GM21360 (cell line): ENCODE data around the gene OPALIN.

Source experiments
- ATAC-seq: cut with Tn5 transposase; IDR thresholded peaks from one replicate; pipeline ENCODE4 v1.9.1; 2021; ENCODE audit warnings: mild to moderate bottlenecking, moderate library complexity; ENCODE audit not compliant: unreplicated experiment

OPALIN gene

DNA sequence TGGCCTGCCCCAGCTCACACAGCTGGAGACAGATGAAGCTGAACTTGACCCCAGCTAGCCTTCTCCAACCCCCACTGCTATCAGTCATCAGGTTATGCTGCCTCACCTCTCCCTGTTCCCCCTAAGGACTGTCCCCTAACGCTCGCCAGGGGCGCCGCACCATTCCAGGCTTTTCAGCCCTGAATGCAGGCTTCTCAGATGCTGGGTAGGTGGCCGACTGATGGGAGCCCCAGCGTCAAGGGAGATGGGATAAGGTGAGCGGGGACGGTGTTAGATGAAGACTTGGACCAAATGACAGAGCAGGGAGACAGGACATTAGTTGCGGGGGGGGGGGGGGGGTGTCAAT, 15.8 kb upstream of the OPALIN start:
- no peak for ATAC-seq

DNA sequence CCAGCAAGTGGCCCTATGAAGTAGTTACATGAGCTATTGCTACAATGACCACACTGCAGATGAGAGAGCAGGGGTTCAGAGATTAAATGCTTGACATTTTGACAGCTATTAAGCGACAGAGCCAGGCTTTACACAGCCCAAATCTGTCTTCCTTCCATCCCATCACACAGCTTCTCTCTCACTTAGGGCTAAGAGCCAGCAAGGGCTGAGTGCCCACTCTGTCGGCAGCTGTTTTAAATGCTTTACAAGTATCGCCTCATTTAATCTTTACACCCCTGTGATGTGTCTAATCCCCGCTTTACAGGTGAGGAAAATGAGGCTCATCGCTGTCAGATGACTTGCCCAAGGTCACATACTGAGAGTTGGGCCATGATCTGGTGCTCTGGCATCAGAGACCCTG, 15.2 kb upstream of the OPALIN start:
- no peak for ATAC-seq

DNA sequence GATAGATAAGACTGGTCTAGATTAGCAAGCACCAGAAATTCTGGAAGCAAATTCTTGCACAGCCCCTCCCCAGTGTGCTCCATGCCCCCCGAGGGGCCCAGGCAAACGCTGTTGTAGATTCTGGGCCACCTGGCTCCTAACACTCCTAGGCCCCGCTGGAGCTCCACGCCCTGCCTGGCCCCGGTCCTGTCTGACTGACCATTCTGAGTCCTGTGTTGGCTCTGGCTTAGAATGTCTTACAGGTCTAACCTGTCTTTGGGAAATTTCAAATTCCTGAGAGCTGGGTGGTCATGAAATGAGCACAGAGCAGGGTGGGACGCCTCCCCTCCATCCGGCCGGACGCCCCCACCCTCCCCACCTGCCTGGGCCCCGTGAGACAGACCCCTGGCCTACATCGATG, 12.6 kb upstream of the OPALIN start:
- ATAC-seq: no peak

DNA sequence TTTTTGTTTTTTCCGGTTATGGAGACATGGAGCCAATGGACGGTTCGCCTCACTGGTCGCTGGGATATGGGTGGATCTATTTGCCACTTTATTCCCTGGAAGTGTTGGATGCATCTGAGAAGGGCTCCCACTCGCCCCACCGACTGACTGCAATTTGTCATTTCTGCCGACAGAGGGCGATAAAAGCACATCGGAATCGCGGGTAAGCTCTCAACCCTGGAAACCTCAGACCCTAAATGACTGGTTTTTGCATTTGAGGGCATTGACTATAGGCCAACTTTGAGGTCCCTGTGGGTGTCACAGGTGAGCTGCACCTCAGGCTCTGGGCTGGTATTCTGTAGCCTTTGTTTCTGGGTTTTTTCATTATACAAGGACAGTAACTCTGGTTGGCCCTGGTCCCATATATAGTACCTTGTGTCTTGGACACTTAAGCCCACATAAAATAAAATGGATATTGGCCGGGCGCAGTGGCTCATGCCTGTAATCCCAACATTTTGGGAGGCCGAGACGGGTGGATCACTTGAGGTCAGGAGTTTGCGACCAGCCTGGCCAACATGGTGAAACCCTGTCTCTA, 11.9 kb upstream of the OPALIN start:
- ATAC-seq: no peak

DNA sequence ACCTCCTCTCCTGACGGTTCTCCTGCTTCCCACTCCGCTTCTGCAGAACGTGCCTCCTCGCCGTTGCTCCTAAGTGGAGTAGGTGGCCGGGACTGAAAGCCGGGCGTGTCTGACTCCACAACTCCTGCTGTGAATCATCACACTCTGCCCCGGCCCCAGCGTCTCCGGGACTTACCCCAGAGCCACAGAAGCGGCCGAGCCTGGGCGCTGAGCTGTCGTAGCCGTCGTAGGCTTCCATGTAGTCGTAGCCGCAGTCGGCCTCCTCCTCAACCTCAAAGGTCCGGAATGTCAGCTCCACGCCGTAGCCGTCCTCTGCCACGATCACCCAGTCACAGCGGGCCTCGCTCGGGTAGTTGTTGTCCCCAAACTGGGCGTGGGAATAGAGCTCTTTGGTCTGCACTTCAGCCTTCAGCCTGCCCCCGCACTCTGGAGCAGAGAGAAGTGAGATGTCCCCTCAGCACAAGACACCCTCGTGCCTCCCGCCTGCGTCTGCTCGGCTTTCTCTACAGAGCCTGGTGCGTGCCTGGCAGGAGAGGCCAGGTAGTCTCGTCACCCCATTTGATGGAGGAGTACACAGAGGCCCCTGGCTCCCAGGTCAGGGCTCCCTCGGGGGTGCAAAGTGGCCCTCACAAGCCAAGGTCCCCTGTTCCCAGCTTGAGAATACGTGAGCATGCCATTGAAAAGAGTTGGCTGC, 11.2 kb upstream of the OPALIN start:
- no peak for ATAC-seq

DNA sequence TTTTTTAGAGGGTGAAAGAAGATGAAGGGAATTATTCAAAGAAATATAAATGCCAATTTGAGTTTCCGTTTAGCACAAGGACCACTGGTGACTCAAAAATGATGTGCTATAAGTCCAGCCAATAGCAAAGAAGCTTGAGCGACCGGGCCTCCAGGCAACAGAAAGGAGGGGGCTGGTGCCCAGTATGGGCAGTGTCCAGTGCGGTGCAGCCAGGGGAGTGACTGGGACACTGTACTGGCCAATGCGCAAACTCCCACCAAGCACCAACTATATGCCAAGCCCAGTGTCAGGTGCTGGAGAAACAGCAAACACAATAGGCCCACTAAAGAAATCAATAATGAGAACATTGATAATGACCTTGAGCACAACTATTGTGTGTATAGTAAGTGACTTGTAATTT, 10.2 kb upstream of the OPALIN start:
- ATAC-seq: no peak

DNA sequence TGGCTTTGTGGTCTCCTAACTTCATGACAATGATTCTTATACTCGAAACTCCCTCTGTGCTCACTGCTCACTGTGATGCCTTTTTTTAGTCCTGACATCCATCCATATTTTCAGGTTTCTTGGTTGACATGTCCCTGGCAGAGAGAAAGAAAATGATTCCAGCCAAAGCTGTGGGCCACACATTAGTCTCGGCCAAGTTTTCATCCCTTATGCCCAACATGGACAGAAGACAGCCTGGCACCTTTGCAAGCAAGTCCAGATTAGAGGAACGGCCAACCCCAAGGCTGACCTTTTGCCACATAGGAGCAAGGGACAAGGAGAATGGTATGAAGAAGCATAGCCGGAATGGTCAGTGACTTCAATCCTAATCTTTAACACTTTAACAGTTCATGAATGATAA, 8.7 kb upstream of the OPALIN start:
- ATAC-seq: no peak

DNA sequence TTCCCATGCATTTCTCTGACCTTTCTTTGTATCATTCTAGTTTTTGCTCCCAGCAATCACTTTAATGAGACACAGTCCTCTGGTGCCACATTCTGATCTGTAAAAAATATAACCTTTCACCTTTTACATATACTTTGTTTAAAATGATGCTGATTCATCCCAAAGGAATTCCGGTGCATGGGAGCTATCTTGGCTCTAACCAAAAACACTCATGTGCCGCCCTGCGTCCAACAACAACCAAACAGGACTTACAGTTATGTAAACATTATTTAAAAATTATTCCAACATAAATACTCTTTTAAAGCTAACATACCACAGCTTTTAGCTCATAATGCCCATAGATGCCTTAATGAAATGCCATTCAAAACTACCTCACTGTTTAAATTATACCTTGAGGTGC, 7.7 kb upstream of the OPALIN start:
- no peak for ATAC-seq

DNA sequence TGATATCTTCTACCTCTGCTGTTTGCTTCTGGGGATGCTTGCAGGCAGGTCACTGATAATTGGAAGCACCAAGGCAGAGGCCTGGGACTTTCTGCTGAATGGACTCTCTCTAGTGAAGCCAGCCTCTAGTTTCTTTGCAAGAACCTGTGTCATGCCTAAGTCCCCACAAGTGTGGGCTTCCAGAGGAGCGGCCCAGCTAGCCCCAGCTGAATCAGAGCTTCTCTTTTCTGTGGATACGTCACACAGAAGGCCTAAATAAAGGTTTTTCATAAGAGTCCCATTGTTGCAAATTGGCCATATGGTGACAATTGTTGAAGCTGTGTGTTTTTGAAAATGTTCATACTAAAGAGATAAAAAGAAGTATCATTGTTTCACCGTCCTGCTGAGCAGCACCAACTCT, 6.8 kb upstream of the OPALIN start:
- ATAC-seq: no peak

DNA sequence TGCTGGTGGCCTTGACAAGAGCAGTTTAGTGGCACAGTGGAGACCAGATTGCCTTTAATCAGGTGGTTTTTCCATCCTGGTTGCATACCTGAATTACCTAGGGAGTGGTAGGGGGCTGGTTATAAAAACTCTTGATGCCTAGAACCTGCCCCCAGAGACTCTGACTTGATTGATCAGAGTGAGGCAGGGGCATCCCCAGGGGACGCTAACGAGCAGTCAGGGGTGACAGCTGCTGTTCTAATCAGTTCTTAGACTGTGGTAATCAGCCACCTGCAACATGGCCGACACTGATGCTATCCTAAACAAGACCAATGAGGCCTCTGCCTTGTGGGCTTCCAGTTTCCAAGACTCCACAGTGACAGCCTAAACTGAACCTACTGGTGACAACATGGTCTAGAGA, 2.0 kb upstream of the OPALIN start:
- no peak for ATAC-seq

DNA sequence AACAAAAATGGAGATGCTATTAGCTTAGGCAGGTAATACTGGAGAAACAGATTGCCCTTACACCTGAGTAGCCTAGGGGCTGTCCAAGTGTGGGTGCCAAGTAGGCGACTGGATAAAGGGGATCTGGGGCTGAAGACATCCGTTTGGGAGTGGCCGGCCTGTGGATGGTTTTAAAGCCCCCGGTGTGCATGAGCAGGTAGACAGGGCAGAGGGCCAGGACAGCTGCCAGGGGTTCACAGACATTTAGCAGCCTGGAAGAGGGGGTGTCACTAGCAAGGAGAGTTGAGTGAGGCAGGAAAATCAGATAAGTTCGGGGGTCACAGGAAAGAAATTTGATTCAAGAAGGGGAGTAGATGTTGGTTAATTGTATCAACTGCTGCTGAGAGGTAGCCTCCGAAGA, 1.5 kb upstream of the OPALIN start:
- no peak for ATAC-seq

DNA sequence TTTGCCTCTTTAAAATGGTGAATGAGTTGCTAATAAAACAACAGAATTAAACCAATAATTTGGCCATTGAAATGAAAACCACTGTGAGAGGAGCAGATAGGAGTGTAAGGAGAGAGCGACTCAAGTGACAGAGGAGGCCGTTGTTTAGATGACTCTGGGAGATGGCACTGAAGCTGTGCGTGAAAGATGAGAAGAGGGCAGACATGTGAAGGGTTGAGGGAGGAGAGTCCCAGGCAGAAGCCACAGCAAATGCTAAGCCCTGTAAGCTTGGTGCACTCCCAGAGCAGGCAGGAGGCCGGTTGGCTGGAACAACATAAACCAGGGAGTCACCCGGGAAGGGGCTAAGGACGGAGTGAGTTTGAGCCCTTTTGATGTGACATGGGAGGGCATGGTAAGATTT, 814 bp upstream of the OPALIN start:
- ATAC-seq: no peak

DNA sequence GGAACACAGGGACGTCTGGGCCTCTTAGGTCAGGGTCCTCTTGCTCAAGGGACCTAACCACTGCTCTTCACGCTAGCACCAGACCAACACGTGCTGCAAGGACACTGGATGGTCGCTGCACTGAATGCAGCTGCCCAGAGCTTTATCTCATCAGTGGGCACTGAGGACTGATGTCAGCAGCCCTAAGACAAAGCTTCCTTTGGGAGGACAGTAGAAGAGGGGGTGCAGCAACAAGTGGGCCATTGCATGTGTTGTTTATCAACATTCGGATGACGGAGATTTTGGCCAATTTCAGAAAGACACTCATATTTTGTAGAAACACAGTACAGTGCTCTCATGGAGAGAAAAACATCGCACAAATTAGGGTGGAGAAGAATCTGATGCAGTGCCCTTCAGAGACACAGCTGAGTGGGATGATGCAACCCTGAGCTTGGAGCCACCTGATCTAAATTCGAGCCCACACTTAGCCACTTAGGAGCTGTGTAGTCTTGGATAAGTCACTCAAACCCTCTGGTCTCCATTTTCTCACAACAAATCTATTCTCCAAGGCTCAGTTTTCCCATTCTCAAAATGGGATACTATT, 1.7 kb downstream of the OPALIN start:
- no peak for ATAC-seq

DNA sequence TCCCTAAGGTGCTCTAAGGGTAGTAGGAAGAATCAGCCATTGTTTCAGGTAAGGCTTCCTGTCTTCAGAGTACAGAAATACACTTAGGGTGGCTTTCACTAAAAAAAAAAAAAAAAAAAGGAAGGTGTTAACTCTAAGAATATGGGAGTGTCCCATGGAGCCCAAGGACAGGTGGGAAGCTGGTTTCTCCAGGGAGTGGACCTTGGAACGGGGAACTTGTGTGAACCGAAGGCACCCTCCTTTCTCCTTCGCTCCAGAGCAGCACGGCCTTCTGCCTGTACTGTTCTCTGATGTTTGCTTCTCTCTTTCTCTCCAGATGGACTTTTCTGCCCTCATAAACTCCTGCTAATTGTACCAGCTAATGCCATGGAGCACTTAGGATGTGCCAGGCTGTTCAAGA, 6.2 kb downstream of the OPALIN start:
- no peak for ATAC-seq

DNA sequence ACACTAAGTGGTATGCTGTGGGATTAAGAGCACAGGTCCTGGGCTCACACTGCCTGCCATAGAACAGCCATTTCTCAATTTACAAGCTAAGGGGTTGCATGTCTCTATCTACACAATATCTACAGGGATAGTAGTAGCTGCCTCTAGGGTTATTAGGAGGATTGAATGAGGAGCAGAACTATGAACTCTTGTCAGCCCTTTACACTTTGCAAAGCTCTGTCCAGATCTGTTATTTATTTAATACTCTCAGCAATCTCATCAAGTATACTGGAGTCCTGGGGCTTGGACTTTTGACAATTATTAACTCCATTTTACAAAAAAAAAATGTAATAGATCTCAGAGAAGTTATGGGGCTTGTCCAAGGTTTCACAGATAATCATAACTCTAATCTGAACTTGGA, 6.8 kb downstream of the OPALIN start:
- no peak for ATAC-seq

DNA sequence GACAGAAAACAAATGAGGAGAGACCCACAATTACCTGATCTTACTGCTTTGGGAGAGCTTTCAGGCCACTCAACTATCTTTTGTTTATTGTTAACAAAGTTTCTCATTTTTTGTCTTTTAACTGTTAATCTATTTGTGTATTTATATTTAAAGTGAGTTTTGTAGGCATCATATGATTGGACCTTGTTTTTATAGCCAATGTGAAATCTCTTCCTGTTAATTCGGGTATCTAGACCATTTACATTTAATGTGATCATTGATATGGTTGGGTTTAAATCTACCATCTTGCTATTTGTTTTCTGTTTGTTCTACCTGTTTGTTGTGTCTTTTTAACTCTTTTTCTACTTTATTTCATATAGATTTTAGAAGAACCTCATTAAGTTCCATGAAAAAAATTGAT, 12.5 kb downstream of the OPALIN start:
- ATAC-seq: no peak

DNA sequence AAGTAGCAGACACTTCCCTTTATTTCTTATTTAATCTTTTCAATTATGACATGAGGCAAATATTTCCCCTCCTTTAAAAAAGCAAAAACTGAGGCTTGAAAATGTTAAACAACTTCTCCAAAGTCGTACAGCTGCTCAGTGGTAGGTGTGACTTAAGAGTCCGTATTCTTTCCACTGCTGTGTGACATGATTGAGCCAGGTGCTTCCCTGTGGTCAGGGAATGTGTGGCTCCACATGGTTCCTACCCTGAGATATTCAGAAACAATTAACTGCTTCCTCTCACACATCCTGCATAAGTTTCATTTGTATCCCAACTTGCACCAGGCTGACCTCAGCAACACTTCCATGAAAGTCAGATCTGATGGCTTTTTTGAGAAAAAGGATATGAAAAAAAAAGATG, 13.6 kb downstream of the OPALIN start:
- ATAC-seq: no peak

DNA sequence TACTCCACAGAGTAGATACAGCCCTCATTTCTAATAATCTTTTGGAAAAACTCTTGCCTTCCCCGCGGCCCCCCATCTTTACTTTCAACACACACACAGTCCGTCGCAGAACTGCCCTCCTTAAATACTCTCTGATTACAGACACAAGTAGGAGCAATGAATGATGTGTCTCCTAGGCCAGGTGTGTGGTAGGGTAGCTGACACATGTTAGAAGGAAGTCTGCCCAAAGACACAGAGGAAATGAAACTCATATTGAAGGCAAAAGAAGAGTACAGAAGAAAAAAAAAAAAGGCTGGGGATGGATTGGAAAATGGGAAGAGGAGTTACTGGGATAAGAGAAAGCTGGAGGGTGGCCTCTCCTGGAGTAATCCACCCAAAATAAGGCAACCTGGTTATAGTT, 14.6 kb downstream of the OPALIN start:
- ATAC-seq: no peak

DNA sequence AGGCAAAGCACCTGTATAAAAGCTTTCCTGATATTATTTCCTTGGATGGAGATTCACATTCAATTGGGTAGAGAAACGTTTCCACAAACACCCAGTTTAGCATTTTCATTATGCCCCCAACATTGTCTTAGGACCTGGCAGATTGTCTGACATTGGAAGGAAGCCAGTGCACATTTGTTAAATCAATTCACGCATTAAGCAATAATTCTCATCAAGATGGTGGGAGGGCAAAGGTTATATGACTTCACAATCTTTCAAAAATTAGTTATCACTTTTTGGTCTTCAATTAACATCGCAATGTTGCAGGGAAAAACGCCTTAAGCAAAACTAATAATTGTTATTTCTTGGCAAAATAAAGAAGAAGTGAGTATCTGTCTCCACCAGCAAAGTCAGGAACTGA, 16.4 kb downstream of the OPALIN start:
- ATAC-seq: no peak

DNA sequence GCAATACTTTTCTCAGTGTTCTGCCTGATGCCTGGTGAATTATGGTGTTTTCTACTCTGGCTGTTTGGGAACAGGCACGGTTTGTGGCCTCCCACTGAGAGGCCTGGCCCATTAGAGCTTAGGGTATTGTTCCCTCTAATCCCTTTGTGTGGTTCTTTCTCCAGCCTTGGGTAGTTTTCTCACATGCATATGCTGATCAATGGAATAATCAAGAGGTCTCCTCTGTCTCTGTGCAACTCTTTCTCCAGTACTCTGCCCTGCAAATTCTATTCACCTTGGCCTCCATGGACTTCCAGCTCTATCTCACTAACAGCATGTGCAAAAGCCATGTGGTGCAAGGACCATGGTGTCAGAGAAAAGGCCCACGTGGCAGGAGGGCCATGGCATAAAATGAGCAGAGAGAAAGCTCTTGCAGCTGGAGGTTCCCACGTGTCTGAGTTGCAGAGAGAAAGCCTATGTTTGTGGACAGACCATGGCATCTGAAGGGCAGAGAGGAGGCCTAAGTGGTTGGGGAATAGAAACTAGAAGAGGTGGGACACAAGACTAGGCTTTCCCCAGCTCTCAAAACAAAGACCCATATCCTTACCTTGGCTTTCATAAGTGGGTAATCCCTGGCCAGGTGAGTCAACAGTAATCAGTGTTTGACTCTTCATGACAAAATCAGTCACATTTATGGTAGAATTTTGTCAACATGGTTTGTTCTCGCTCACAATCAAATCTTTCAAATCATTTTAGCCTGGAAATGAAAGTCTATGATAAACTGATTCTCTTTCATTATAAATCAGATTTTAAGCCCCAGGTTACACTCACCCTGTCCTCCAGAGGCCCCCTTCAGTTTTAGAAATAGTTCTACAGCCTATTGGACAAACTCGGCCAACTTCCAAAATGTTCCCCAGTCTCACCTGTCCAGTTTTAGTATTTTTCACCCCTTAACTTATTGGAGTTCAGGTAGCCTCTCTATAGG, 17.3 kb downstream of the OPALIN start:
- no peak for ATAC-seq

DNA sequence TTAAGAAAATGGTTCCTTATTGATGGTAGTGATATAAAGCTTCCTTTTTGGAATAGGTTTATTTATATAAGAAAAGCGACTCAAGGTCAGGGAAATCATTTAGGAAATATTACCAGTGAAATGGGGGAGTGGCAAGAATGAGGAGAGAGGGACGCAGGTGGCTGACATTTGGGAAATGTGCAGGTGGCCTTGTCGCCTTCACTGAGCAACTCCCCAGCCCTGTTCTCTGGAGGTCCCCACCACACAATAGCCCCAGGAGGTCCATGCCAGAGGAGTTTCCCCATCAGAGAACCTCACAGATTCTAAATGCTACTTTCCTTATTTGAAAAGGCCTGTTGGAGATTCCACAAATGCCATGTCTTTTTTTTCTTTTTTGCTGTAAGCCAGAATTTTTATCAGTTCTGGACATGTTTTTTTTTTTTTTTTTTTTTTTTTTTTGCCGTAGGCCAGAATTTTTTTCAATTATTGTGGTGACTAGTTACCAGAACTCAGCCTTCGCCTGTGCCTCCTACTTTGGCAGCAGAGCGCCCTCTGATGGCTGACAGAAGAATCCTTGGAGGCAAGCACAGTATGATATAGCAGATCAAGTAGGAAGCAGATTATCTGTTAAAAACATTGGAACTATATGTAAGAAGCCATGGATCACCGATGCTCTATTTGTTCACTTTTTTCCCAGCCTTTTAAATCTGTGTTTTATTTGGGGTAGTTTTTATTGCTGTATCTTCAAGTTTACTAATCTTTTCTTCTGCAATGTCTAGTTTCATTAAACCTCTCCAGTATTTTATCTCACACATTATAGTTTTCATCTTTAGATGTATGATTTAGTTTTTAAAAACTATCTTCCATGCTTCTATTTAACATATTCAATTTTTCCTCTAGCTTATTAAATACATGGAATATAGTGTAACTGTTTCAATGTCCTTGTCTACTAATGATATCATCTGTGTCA, 18.6 kb downstream of the OPALIN start:
- no peak for ATAC-seq
